WERI-Rb-1 (cell line): ENCODE results near the gene HDC.

Experiments
- DNase-seq: peaks from one replicate; pipeline ENCODE4 v3.0.0-alpha.2; 2020
- H3K27ac ChIP-seq: fragments of 250-450 bp; sonication (Bioruptor Pico); 2 replicates; pipeline ENCODE4 v1.5.1; 2020; ENCODE audit warnings: mild to moderate bottlenecking, moderate library complexity
- H3K27me3 ChIP-seq: fragments of 250-450 bp; sonication (Bioruptor Pico); 2 replicates; pipeline ENCODE4 v1.5.1; 2021; ENCODE audit warnings: mild to moderate bottlenecking, low read depth, moderate library complexity; ENCODE audit not compliant: insufficient read depth, severe bottlenecking
- H3K36me3 ChIP-seq: fragments of 250-450 bp; sonication (Bioruptor Pico); 2 replicates; pipeline ENCODE4 v1.5.1; 2020; ENCODE audit warnings: mild to moderate bottlenecking, moderate library complexity
- H3K4me3 ChIP-seq: 2 replicates; pipeline ENCODE4 v1.5.1; 2011; ENCODE audit warnings: low read depth, mild to moderate bottlenecking, control low read depth, low read length
- H3K9me3 ChIP-seq: fragments of 250-450 bp; sonication (Bioruptor Pico); 2 replicates; pipeline ENCODE4 v1.5.1; 2021; ENCODE audit warnings: mild to moderate bottlenecking, moderate library complexity; ENCODE audit not compliant: severe bottlenecking
- TF ChIP-seq, protein P1 (sequence below): IDR thresholded peaks from 2 replicates; pipeline ENCODE4 v1.5.1; 2011; ENCODE audit warnings: low read depth, mild to moderate bottlenecking, control low read depth, inconsistent platforms, low read length

The HDC gene

DNA sequence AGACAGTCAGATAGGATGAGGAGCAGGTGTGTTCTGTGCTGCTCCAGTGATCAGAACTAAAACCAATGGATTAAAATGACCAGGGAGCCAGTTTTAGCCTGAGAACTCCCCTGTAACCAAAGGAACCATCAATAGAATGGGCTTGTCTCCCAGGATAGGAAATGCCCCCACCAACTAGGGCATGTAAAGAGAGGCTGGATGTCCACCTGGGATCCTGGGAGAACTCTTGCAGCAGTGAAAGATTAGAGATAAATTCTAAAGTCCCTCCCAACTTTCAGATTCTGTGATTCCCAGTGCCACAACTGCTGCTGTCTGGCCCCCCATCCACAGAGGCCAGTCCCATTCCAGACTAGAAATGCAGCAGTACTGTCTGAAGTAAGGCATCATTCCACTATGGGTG is 33.8 kb downstream of the HDC start:
- H3K36me3 ChIP-seq, result peaks cover 10% of the 10 kb centered on the region
- TF ChIP-seq, protein P1, sequence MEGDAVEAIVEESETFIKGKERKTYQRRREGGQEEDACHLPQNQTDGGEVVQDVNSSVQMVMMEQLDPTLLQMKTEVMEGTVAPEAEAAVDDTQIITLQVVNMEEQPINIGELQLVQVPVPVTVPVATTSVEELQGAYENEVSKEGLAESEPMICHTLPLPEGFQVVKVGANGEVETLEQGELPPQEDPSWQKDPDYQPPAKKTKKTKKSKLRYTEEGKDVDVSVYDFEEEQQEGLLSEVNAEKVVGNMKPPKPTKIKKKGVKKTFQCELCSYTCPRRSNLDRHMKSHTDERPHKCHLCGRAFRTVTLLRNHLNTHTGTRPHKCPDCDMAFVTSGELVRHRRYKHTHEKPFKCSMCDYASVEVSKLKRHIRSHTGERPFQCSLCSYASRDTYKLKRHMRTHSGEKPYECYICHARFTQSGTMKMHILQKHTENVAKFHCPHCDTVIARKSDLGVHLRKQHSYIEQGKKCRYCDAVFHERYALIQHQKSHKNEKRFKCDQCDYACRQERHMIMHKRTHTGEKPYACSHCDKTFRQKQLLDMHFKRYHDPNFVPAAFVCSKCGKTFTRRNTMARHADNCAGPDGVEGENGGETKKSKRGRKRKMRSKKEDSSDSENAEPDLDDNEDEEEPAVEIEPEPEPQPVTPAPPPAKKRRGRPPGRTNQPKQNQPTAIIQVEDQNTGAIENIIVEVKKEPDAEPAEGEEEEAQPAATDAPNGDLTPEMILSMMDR, result no peak
- H3K27ac ChIP-seq, result peak overlapping the region; percentile 61
- H3K9me3 ChIP-seq, result no peaks in the 10 kb centered on the region
- DNase-seq, result peak; percentile 34
- H3K4me3 ChIP-seq, result no peak overlapping the region
- no peaks in the 10 kb centered on the region for H3K27me3 ChIP-seq

DNA sequence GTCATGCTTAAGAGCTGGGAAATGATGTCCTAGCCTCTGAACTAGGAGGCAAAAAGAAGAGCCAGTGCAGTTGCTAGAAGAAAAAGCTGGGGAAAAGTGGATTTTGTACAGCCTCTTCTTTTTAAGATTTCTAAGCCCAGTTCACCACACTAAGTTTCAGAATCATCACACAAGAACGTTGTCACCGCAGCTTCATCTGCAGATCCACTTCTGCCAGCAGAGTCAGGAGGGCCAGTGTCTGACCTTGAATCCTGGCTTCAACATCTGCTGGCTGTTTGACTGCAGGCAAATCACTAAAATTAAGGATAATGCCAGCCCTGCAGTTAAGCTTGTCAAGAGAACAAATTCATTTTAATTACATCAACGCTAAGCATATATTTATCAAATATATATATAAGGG is 36.2 kb downstream of the HDC start:
- Histone ChIP-seq H3K27me3 (no peaks in the 10 kb centered on the region), H3K36me3 (peaks cover 12% of the 10 kb centered on the region), H3K9me3 (no peaks in the 10 kb centered on the region), H3K27ac (peak overlapping the region; percentile 73), H3K4me3 (0 out of 2 replicates have a peak overlapping the region, but pooled peaks have one; percentile 6)
- no peak for DNase-seq
- TF ChIP-seq, protein P1, result no peak

DNA sequence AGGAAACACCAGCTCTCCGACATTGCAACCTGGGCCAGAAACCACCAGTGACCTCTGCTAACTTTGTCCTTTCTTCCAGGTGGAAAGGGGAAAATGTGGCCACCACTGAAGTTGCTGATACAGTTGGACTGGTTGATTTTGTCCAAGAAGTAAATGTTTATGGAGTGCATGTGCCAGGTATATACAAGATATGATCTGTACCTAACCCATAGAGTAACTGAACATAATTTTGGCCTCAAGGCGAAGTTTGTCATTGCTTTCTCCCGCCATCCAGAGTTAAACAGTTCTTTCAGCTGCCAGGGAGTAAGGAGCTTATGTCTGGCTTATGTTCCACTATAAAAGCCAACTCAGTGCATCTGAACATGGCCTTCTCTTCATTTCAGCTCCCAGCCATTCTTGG is 36.7 kb downstream of the HDC start:
- TF ChIP-seq, protein P1, result no peak
- Histone ChIP-seq H3K4me3 (no peak overlapping the region), H3K9me3 (no peaks in the 10 kb centered on the region), H3K27me3 (no peaks in the 10 kb centered on the region), H3K27ac (peak overlapping the region; percentile 73), H3K36me3 (peaks cover 17% of the 10 kb centered on the region)
- no peak for DNase-seq

DNA sequence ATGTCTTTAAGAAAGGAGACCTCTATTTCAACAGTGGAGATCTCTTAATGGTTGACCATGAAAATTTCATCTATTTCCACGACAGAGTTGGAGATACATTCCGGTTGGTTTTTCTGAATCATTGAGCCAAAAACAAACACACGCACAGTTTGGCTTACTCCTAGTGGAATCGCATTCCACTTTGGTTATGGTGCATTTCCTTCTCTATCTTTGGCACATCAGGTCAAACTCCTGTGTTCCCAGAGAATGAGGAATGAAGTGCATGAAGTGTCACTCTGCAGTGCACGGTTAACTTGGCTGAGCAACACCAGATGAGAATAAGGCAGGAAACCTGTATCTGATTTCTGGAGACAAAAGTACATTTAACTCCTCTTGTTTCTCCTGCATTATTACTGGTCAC is 38.5 kb downstream of the HDC start:
- Histone ChIP-seq H3K27ac (no peak overlapping the region), H3K36me3 (peaks cover 25% of the 10 kb centered on the region), H3K27me3 (no peaks in the 10 kb centered on the region), H3K9me3 (no peaks in the 10 kb centered on the region), H3K4me3 (no peak overlapping the region)
- TF ChIP-seq, protein P1, result no peak
- DNase-seq, result no peak

DNA sequence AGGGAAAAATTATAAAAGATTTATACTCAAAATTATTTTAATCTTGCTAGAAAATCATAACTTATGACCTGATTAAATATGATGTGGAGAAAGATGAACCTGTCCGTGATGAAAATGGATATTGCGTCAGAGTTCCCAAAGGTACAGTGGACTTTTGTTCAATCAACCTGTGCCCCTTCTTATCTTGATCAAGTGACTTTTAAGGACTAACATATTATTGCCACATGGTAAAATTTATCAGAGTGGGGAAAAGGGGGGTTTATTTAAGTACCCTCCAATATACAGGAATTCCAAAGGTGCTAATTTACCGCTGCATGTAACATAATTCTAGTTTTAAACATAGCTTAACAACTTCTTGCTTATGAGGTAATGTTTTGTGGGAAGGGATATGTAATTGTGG is 39.6 kb downstream of the HDC start:
- Histone ChIP-seq H3K36me3 (peaks cover 25% of the 10 kb centered on the region), H3K9me3 (no peaks in the 10 kb centered on the region), H3K27ac (no peak overlapping the region), H3K27me3 (no peaks in the 10 kb centered on the region), H3K4me3 (no peak overlapping the region)
- TF ChIP-seq, protein P1, result no peak
- DNase-seq, result no peak

DNA sequence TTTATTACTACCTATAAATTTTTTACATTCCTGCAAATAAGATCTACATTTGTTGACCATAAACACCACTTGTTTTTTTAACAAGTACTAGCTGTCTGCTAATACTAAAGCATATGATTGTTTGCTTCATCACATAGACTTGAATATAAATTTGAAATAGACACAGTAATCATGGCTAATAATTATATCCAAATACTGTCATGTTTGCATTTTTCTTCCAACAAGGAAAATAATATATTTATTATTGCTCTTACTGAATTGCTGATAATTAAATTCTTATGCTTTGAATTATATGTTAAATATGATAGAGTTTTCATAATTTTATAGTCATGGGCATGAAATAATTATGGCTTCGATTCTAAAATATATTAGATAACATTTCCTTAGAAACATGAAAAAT is 40.5 kb downstream of the HDC start:
- H3K36me3 ChIP-seq, result peaks cover 25% of the 10 kb centered on the region
- H3K4me3 ChIP-seq, result no peak overlapping the region
- TF ChIP-seq, protein P1, result no peak
- no peaks in the 10 kb centered on the region for H3K27me3 ChIP-seq
- DNase-seq, result no peak
- H3K27ac ChIP-seq, result no peak overlapping the region
- H3K9me3 ChIP-seq, result no peaks in the 10 kb centered on the region
